ENCODE results near the gene PTEN. TPM values are rescaled to one million over a fixed set of nuclear protein-coding genes. Genes with fewer than 3 reads are reported as not detected.

Gene PTEN
- polyA plus RNA-seq, 4 donors = 56.5 to 70.5 (median 64.1) TPM

GRCh38 chr10:87915989-87916388, 52.6 kb downstream of the PTEN start:
- DNase-seq (ENCODE audit: low read depth in 4 of 4, low spot score in 3 of 4) = no peak

GRCh38 chr10:87916515-87916914, 53.1 kb downstream of the PTEN start:
- no peak for DNase-seq (ENCODE audit: low read depth in 4 of 4, low spot score in 3 of 4)

GRCh38 chr10:87918254-87918859, 54.9 kb downstream of the PTEN start:
- no peak for DNase-seq (ENCODE audit: low read depth in 4 of 4, low spot score in 3 of 4)

- DNase-seq (ENCODE audit: low read depth in 4 of 4, low spot score in 3 of 4) = no peak
Observed at GRCh38 chr10:87920538-87920937, 57.1 kb downstream of the PTEN start.

- DNase-seq (ENCODE audit: low read depth in 4 of 4, low spot score in 3 of 4) = no peak
Observed at GRCh38 chr10:87921931-87922688, 58.7 kb downstream of the PTEN start.

GRCh38 chr10:87923233-87923632, 59.8 kb downstream of the PTEN start:
- DNase-seq (ENCODE audit: low read depth in 4 of 4, low spot score in 3 of 4) = no peak

GRCh38 chr10:87925570-87925969, 62.1 kb downstream of the PTEN start:
- DNase-seq (ENCODE audit: low read depth in 4 of 4, low spot score in 3 of 4) = no peak

GRCh38 chr10:87927091-87927490, 63.7 kb downstream of the PTEN start:
- DNase-seq (ENCODE audit: low read depth in 4 of 4, low spot score in 3 of 4) = no peak

- no peak for DNase-seq (ENCODE audit: low read depth in 4 of 4, low spot score in 3 of 4)
Observed at GRCh38 chr10:87928996-87929395, 65.6 kb downstream of the PTEN start.

GRCh38 chr10:87930141-87930540, 66.7 kb downstream of the PTEN start:
- no peak for DNase-seq (ENCODE audit: low read depth in 4 of 4, low spot score in 3 of 4)

- no peak for DNase-seq (ENCODE audit: low read depth in 4 of 4, low spot score in 3 of 4)
Observed at GRCh38 chr10:87930934-87931835, 67.8 kb downstream of the PTEN start.

GRCh38 chr10:87931836-87932230, 68.4 kb downstream of the PTEN start:
- DNase-seq (ENCODE audit: low read depth in 4 of 4, low spot score in 3 of 4) = no peak

GRCh38 chr10:87935290-87936141, 72.1 kb downstream of the PTEN start:
- DNase-seq (ENCODE audit: low read depth in 4 of 4, low spot score in 3 of 4) = no peak

- DNase-seq (ENCODE audit: low read depth in 4 of 4, low spot score in 3 of 4) = no peak
Observed at GRCh38 chr10:87940210-87940609, 76.8 kb downstream of the PTEN start.

GRCh38 chr10:87942884-87943527, 79.6 kb downstream of the PTEN start:
- no peak for DNase-seq (ENCODE audit: low read depth in 4 of 4, low spot score in 3 of 4)

GRCh38 chr10:87945984-87946383, 82.6 kb downstream of the PTEN start:
- DNase-seq (ENCODE audit: low read depth in 4 of 4, low spot score in 3 of 4) = no peak

GRCh38 chr10:87952612-87953011, 89.2 kb downstream of the PTEN start:
- no peak for DNase-seq (ENCODE audit: low read depth in 4 of 4, low spot score in 3 of 4)

GRCh38 chr10:87956055-87956454, 92.6 kb downstream of the PTEN start:
- no peak for DNase-seq (ENCODE audit: low read depth in 4 of 4, low spot score in 3 of 4)

GRCh38 chr10:87957702-87958101, 94.3 kb downstream of the PTEN start:
- no peak for DNase-seq (ENCODE audit: low read depth in 4 of 4, low spot score in 3 of 4)

- no peak for DNase-seq (ENCODE audit: low read depth in 4 of 4, low spot score in 3 of 4)
Observed at GRCh38 chr10:87960230-87960629, 96.8 kb downstream of the PTEN start.
